Measurements from ENCODE around the gene RAB13. TPM values are rescaled to one million over a fixed set of nuclear protein-coding genes. Genes with fewer than 3 reads are reported as not detected.

Gene RAB13
- total and polyA plus RNA-seq, 2 of the 13 experiments (the other 11 are each of a cell fraction or from before 2014, with no cell fraction given), result 15.9 to 24.7 TPM

DNA sequence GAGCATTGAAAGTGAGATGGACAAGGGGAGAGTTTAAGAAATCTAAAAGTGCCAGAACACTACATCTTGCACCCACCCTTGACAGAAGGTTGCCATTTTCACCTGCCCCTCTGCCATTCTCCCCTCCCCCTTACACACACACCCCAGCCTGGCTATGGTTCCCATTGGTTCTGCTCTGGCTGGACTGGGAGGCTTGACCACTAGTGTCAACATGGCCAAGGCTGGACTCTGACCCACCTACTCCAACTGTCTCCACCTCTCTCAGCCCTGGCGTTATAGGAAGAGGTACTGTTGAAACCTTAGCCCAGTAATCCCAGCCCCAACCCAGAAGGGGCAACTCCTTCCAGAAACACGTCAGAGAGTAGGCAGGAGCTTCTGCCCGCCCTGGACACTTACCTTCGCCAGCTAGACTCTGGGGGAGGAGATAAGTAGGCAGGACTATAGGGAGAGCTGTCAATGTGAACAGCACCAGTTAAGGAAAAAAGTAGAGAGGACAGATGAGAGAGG is 32.2 kb downstream of the RAB13 start (continued):
- TF ChIP-seq STAT5B (CRISPR knock-in tag; IDR thresholded peaks at IDR 0.05) (no peak), RARG (CRISPR knock-in tag; IDR thresholded peaks at IDR 0.05; ENCODE audit: low read depth) (no peak), TOE1 (CRISPR knock-in tag; IDR thresholded peaks at IDR 0.05) (no peak), NR3C1 (CRISPR knock-in tag; IDR thresholded peaks at IDR 0.05) (no peak), XBP1 (CRISPR knock-in tag; IDR thresholded peaks at IDR 0.05) (no peak), ATAD3A (CRISPR knock-in tag; IDR thresholded peaks at IDR 0.05) (no peak), ZMYM4 (CRISPR knock-in tag; IDR thresholded peaks at IDR 0.05) (peak; percentile 81; the same call in 1 of the 2 replicates), HCFC1 (IDR thresholded peaks at IDR 0.05; ENCODE audit: low read depth, low read length) (0 out of 2 replicates have a peak, but pooled peaks have one; percentile 13), MEIS2 (CRISPR knock-in tag; IDR thresholded peaks at IDR 0.05) (no peak), FOXA1 (IDR thresholded peaks at IDR 0.05) (peak; percentile 70), FOXA1 (CRISPR knock-in tag; IDR thresholded peaks at IDR 0.05) (peak; percentile 97), STAG1 (CRISPR knock-in tag; IDR thresholded peaks at IDR 0.05) (no peak), SNRNP70 (IDR thresholded peaks at IDR 0.05; ENCODE audit: low read depth, low read length) (no peak), HMG20B (CRISPR knock-in tag; conservative IDR thresholded peaks at IDR 0.05) (no peak), ZFP36L2 (CRISPR knock-in tag; IDR thresholded peaks at IDR 0.05) (no peak)
- TF ChIP-seq, protein P1, sequence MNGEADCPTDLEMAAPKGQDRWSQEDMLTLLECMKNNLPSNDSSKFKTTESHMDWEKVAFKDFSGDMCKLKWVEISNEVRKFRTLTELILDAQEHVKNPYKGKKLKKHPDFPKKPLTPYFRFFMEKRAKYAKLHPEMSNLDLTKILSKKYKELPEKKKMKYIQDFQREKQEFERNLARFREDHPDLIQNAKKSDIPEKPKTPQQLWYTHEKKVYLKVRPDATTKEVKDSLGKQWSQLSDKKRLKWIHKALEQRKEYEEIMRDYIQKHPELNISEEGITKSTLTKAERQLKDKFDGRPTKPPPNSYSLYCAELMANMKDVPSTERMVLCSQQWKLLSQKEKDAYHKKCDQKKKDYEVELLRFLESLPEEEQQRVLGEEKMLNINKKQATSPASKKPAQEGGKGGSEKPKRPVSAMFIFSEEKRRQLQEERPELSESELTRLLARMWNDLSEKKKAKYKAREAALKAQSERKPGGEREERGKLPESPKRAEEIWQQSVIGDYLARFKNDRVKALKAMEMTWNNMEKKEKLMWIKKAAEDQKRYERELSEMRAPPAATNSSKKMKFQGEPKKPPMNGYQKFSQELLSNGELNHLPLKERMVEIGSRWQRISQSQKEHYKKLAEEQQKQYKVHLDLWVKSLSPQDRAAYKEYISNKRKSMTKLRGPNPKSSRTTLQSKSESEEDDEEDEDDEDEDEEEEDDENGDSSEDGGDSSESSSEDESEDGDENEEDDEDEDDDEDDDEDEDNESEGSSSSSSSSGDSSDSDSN (CRISPR knock-in tag; IDR thresholded peaks at IDR 0.05), result peak; percentile 34
- TF ChIP-seq, protein P2, sequence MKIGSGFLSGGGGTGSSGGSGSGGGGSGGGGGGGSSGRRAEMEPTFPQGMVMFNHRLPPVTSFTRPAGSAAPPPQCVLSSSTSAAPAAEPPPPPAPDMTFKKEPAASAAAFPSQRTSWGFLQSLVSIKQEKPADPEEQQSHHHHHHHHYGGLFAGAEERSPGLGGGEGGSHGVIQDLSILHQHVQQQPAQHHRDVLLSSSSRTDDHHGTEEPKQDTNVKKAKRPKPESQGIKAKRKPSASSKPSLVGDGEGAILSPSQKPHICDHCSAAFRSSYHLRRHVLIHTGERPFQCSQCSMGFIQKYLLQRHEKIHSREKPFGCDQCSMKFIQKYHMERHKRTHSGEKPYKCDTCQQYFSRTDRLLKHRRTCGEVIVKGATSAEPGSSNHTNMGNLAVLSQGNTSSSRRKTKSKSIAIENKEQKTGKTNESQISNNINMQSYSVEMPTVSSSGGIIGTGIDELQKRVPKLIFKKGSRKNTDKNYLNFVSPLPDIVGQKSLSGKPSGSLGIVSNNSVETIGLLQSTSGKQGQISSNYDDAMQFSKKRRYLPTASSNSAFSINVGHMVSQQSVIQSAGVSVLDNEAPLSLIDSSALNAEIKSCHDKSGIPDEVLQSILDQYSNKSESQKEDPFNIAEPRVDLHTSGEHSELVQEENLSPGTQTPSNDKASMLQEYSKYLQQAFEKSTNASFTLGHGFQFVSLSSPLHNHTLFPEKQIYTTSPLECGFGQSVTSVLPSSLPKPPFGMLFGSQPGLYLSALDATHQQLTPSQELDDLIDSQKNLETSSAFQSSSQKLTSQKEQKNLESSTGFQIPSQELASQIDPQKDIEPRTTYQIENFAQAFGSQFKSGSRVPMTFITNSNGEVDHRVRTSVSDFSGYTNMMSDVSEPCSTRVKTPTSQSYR (CRISPR knock-in tag; IDR thresholded peaks at IDR 0.05; ENCODE audit: borderline replicate concordance), result peak; percentile 94
- TF ChIP-seq, protein P3, sequence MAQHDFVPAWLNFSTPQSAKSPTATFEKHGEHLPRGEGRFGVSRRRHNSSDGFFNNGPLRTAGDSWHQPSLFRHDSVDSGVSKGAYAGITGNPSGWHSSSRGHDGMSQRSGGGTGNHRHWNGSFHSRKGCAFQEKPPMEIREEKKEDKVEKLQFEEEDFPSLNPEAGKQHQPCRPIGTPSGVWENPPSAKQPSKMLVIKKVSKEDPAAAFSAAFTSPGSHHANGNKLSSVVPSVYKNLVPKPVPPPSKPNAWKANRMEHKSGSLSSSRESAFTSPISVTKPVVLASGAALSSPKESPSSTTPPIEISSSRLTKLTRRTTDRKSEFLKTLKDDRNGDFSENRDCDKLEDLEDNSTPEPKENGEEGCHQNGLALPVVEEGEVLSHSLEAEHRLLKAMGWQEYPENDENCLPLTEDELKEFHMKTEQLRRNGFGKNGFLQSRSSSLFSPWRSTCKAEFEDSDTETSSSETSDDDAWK (CRISPR knock-in tag; IDR thresholded peaks at IDR 0.05), result no peak
- TF ChIP-seq, protein P4, sequence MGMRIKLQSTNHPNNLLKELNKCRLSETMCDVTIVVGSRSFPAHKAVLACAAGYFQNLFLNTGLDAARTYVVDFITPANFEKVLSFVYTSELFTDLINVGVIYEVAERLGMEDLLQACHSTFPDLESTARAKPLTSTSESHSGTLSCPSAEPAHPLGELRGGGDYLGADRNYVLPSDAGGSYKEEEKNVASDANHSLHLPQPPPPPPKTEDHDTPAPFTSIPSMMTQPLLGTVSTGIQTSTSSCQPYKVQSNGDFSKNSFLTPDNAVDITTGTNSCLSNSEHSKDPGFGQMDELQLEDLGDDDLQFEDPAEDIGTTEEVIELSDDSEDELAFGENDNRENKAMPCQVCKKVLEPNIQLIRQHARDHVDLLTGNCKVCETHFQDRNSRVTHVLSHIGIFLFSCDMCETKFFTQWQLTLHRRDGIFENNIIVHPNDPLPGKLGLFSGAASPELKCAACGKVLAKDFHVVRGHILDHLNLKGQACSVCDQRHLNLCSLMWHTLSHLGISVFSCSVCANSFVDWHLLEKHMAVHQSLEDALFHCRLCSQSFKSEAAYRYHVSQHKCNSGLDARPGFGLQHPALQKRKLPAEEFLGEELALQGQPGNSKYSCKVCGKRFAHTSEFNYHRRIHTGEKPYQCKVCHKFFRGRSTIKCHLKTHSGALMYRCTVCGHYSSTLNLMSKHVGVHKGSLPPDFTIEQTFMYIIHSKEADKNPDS (CRISPR knock-in tag; IDR thresholded peaks at IDR 0.05), result no peak
- TF ChIP-seq, protein P5, sequence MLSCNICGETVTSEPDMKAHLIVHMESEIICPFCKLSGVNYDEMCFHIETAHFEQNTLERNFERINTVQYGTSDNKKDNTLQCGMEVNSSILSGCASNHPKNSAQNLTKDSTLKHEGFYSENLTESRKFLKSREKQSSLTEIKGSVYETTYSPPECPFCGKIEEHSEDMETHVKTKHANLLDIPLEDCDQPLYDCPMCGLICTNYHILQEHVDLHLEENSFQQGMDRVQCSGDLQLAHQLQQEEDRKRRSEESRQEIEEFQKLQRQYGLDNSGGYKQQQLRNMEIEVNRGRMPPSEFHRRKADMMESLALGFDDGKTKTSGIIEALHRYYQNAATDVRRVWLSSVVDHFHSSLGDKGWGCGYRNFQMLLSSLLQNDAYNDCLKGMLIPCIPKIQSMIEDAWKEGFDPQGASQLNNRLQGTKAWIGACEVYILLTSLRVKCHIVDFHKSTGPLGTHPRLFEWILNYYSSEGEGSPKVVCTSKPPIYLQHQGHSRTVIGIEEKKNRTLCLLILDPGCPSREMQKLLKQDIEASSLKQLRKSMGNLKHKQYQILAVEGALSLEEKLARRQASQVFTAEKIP (CRISPR knock-in tag; IDR thresholded peaks at IDR 0.05; ENCODE audit: borderline replicate concordance), result no peak
